Right atrium auricular region (tissue), 2 donors: Measurements from ENCODE around the gene ATP2A3. TPM values are rescaled to one million over a fixed set of nuclear protein-coding genes. Genes with fewer than 3 reads are reported as not detected.

Experiments
- DNase-seq: peaks from one replicate; pipeline ENCODE4 v3.0.0-alpha.2; 2019; ENCODE audit warnings: low spot score
- H3K27ac ChIP-seq, 2 donors: fragments of 200-600 bp; sonication (generic); 1 replicate in 1 of 2; 2 replicates in 1 of 2; pipeline ENCODE4 v1.5.1; 2016 to 2019
- H3K27me3 ChIP-seq, 2 donors: fragments of 200-600 bp; sonication (generic); one replicate each; pipeline versions ENCODE4 v1.5.1 to v1.6.0; 2017 to 2019
- H3K36me3 ChIP-seq: fragments of 200-600 bp; sonication (generic); one replicate; pipeline ENCODE4 v1.5.1; 2016
- H3K4me1 ChIP-seq, 2 donors: fragments of 200-600 bp; sonication (generic); one replicate each; pipeline versions ENCODE4 v1.5.1 to v1.6.0; 2017 to 2019
- H3K4me3 ChIP-seq, 2 donors: fragments of 200-600 bp; sonication (generic); 1 replicate in 1 of 2; 2 replicates in 1 of 2; pipeline ENCODE4 v1.5.1; 2017 to 2019; ENCODE audit warnings: mild to moderate bottlenecking in 1 of 2, moderate library complexity in 1 of 2
- H3K9me3 ChIP-seq, 2 donors: fragments of 200-600 bp; sonication (generic); one replicate each; pipeline ENCODE4 v1.5.1; 2019
- total RNA-seq, 2 donors: library from RNA; depleted of rRNA; stranded (reverse); fragments of >200 nt; gene quantifications; one replicate each; pipeline ENCODE4 v1.1.0, GENCODE V29; 2016
- TF ChIP-seq, protein P1 (sequence below), 2 donors: fragments of 200-600 bp; sonication (generic); IDR thresholded peaks; one replicate each; pipeline ENCODE4 v1.5.1; 2019; ENCODE audit warnings: antibody characterized with exemption in 2 of 2

ATP2A3 gene
- total RNA-seq, 2 donors from 2014 or later = 5.5 to 12.2 TPM

DNA sequence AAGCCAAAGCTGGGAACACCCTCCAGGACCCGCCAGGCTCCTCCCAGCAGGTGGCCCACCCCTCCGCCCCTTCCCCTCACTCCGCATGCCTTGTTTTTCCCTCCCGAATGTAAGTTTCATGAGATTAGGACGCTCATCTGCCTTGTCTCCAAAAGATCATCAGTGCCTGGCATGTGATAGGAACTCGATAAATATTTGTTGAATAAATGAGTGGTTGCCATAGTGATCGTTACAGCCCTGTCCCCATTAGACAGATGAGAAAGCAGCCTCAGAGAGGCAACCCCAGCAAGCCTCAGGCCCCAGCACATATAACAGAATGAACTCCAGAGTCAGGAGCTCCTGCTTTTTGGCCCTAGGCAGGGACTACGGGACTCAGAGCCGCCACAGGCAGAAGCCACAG, 76.4 kb downstream of the ATP2A3 start:
- Histone ChIP-seq H3K9me3 (no peaks in the 10 kb centered on the region), H3K4me1 (peaks cover 0 to 70% of the 10 kb centered on the region in 2 donors), H3K27ac (peak overlapping the region; percentile 74 to 85), H3K36me3 (peaks cover 18% of the 10 kb centered on the region), H3K27me3 (no peaks in the 10 kb centered on the region), H3K4me3 (no peak overlapping the region)
- TF ChIP-seq, protein P1, sequence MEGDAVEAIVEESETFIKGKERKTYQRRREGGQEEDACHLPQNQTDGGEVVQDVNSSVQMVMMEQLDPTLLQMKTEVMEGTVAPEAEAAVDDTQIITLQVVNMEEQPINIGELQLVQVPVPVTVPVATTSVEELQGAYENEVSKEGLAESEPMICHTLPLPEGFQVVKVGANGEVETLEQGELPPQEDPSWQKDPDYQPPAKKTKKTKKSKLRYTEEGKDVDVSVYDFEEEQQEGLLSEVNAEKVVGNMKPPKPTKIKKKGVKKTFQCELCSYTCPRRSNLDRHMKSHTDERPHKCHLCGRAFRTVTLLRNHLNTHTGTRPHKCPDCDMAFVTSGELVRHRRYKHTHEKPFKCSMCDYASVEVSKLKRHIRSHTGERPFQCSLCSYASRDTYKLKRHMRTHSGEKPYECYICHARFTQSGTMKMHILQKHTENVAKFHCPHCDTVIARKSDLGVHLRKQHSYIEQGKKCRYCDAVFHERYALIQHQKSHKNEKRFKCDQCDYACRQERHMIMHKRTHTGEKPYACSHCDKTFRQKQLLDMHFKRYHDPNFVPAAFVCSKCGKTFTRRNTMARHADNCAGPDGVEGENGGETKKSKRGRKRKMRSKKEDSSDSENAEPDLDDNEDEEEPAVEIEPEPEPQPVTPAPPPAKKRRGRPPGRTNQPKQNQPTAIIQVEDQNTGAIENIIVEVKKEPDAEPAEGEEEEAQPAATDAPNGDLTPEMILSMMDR (IDR thresholded peaks at IDR 0.05) = no peak
- no peak for DNase-seq

DNA sequence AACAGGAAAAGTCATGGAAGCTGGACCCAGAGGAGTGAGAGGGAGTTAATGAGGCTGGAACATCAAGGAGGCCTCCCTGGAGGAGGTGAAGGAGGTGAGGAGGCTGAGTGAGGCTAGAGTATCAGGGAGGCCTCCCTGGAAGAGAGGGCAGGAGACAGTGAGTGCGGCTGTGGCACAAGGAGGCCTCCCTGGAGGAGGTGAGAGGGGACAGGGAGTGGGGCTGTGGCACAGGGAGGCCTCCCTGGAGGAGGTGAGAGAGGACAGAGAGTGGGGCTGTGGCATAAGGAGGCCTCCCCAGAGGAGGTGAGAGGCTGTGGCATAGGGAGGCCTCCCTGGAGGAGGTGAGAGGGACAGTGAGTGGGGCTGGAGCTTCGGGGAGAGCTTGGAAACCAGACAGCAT, 76.8 kb downstream of the ATP2A3 start:
- DNase-seq = no peak
- H3K27ac ChIP-seq = peak overlapping the region; percentile 74 to 85

DNA sequence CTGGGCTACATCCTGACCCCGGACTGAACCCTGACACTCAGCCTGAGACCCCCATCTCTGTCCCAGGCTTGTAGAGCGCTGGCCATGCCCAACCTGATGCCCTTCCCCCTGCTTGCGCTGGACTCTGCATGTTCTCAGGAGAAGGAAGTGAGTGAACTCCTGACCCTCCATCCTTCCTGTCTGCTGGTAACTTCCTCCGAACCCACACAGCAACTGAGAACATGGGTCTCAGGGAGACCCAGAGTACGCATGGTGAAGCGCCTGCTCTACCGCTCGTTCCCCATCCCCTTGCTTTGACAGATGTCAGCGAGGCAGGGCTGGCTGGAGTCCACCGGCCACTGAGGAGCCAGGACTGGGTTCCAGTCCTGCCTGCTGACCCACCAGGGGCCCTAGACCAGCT, 77.5 kb downstream of the ATP2A3 start:
- TF ChIP-seq, protein P1 (IDR thresholded peaks at IDR 0.05) = no peak
- DNase-seq = no peak
- peak overlapping the region; percentile 74 to 85 for H3K27ac ChIP-seq
- peaks cover 18% of the 10 kb centered on the region for H3K36me3 ChIP-seq
- no peaks in the 10 kb centered on the region for H3K9me3 ChIP-seq
- peaks cover 0 to 62% of the 10 kb centered on the region in 2 donors for H3K4me1 ChIP-seq
- no peak overlapping the region for H3K4me3 ChIP-seq
- no peaks in the 10 kb centered on the region for H3K27me3 ChIP-seq

More for the DNA sequence above, 76.8 kb downstream of the ATP2A3 start:
- H3K36me3 ChIP-seq = peaks cover 18% of the 10 kb centered on the region
- H3K27me3 ChIP-seq = no peaks in the 10 kb centered on the region
- TF ChIP-seq, protein P1 (IDR thresholded peaks at IDR 0.05) = no peak
- H3K4me1 ChIP-seq = peaks cover 0 to 68% of the 10 kb centered on the region in 2 donors
- H3K4me3 ChIP-seq = no peak overlapping the region
- H3K9me3 ChIP-seq = no peaks in the 10 kb centered on the region

DNA sequence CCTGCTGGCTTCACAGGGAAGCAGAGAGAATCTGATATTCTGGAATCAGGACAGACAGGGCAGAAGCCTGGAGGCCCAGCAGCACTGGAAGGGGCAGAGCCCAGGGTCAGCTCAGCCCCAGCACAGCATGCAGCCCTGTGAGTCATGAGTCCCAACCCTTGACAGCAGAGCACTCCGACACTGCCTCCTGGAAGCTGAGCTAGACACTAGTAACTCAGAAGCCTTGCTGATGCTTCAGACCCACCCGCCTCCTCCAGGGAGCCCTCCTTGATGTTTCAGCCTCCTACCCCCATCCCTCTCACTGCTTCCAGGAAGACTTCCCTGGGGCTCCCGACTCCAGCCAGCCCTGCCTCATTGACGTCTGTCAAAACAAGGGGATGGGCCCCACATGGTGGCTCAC, 78.3 kb downstream of the ATP2A3 start:
- H3K4me1 ChIP-seq = peaks cover 0 to 54% of the 10 kb centered on the region in 2 donors
- H3K9me3 ChIP-seq = no peaks in the 10 kb centered on the region
- H3K36me3 ChIP-seq = peaks cover 18% of the 10 kb centered on the region
- peak overlapping the region in 1 of 2 donors; percentile 3 for H3K27ac ChIP-seq
- no peak overlapping the region for H3K4me3 ChIP-seq
- no peaks in the 10 kb centered on the region for H3K27me3 ChIP-seq
- TF ChIP-seq, protein P1 (IDR thresholded peaks at IDR 0.05) = no peak
- DNase-seq = no peak

DNA sequence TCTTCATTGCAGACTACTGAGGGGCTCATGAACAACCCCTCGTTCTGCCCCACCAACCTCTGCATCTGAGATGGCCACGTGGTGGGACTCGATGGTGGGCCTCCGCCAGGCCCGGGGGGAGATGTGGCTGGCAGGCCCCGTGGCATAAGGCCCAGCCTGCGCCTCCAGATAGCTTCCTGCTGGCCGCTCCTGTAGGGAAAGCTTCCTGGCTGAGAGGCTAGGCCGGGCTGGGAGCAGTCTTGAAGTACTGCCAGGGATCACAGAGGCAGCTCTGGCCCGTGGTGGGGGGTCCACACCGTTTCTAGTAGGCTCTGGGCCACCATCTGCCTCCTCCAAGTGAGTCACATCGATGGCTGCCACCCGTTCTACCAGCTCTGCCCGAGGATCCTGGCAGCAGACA, 79.0 kb downstream of the ATP2A3 start:
- TF ChIP-seq, protein P1 (IDR thresholded peaks at IDR 0.05) = no peak
- no peaks in the 10 kb centered on the region for H3K27me3 ChIP-seq
- no peak for DNase-seq
- H3K4me3 ChIP-seq = no peak overlapping the region
- H3K4me1 ChIP-seq = peaks cover 0 to 48% of the 10 kb centered on the region in 2 donors
- H3K27ac ChIP-seq = peak overlapping the region in 1 of 2 donors; percentile 3
- no peaks in the 10 kb centered on the region for H3K9me3 ChIP-seq
- H3K36me3 ChIP-seq = peaks cover 18% of the 10 kb centered on the region

DNA sequence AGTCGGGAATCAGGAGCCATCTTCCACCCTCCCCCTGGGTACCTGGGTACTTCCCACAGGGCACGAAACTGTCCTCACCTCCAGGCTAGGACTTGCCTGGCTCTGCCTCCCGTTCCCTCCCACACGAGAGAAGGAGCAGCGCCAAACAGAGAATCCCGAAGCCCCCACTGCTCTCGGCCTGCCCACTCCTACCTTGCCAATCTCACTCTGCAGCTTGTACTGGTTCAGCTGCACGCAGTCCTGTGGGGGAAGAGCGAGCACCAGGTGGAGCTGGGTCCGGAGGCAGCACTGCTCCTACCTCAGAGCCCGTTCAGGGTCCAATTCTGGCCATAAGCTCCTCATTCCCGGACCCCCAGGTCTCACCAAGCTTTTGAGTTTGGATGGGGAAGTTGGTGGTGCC, 80.0 kb downstream of the ATP2A3 start:
- TF ChIP-seq, protein P1 (IDR thresholded peaks at IDR 0.05) = no peak
- H3K4me1 ChIP-seq = peaks cover 0 to 48% of the 10 kb centered on the region in 2 donors
- H3K36me3 ChIP-seq = peaks cover 18% of the 10 kb centered on the region

More for the DNA sequence above, 80.0 kb downstream of the ATP2A3 start:
- H3K4me3 ChIP-seq = no peak overlapping the region
- no peak overlapping the region for H3K27ac ChIP-seq
- no peaks in the 10 kb centered on the region for H3K9me3 ChIP-seq
- no peaks in the 10 kb centered on the region for H3K27me3 ChIP-seq
- DNase-seq = no peak
